PC-3 (cell line): ENCODE results near the gene FBXO10. TPM values are rescaled to one million over a fixed set of nuclear protein-coding genes. Genes with fewer than 3 reads are reported as not detected.

Experiments used
- ATAC-seq: fragments of 200-7000 bp; cut with Tn5 transposase; 2 replicates; pipeline ENCODE4 v1.9.1; 2020; ENCODE audit warnings: mild to moderate bottlenecking, moderate library complexity
- BruUV-seq: library from RNA; stranded (reverse); fragments of 400-500 nt; replicated peaks from 2 replicates; lab custom pipeline; 2021; lab: Mats Ljungman, UMichigan
- CTCF ChIA-PET: fragments of 300-600 bp; sonication (Branson Sonifier 250); formaldehyde crosslinking; loops from one replicate; lab custom pipeline; 2022; ENCODE audit warnings: antibody characterized with exemption; lab: Charles Lee
- POLR2A ChIA-PET: fragments of 300-600 bp; sonication (Branson Sonifier 250); formaldehyde crosslinking; loops from one replicate; lab custom pipeline; 2022; ENCODE audit warnings: antibody characterized with exemption; ENCODE audit not compliant: unreplicated experiment; lab: Charles Lee
- DNase-seq: peaks from one replicate; pipeline ENCODE4 v3.0.0-alpha.2; 2015
- H2AFZ ChIP-seq: fragments of 300-600 bp; sonication (generic); 2 replicates; pipeline ENCODE4 v1.6.0; 2016; ENCODE audit warnings: antibody characterized with exemption, low read length
- H3F3A ChIP-seq: fragments of 300-600 bp; sonication (generic); one replicate; pipeline ENCODE4 v1.6.0; 2017; ENCODE audit warnings: antibody characterized with exemption, low read length, control low read depth, mild to moderate bottlenecking; ENCODE audit not compliant: unreplicated experiment
- H3K27ac ChIP-seq: fragments of 300-600 bp; sonication (generic); 2 replicates; pipeline ENCODE4 v1.5.1; 2016; ENCODE audit warnings: mild to moderate bottlenecking, low read length
- H3K27me3 ChIP-seq: fragments of 300-600 bp; sonication (generic); 2 replicates; pipeline ENCODE4 v1.6.1; 2016; ENCODE audit warnings: low read length, mixed read lengths
- H3K36me3 ChIP-seq: fragments of 300-600 bp; sonication (generic); 2 replicates; pipeline ENCODE4 v1.6.1; 2016; ENCODE audit warnings: low read depth, mixed run types, low read length, mixed read lengths
- H3K4me1 ChIP-seq: fragments of 300-600 bp; sonication (generic); 2 replicates; pipeline ENCODE4 v1.5.1; 2016; ENCODE audit warnings: low read length; ENCODE audit not compliant: insufficient read depth
- H3K4me2 ChIP-seq: fragments of 300-600 bp; sonication (generic); 2 replicates; pipeline ENCODE4 v1.6.0; 2016; ENCODE audit warnings: low read length
- H3K4me3 ChIP-seq: fragments of 300-600 bp; sonication (generic); 2 replicates; pipeline ENCODE4 v1.5.1; 2016; ENCODE audit warnings: mild to moderate bottlenecking, low read length, mixed read lengths
- H3K79me2 ChIP-seq: fragments of 300-600 bp; sonication (generic); 2 replicates; pipeline ENCODE4 v1.6.1; 2017; ENCODE audit warnings: low read length, mixed read lengths
- H3K9ac ChIP-seq: fragments of 300-600 bp; sonication (generic); 2 replicates; pipeline ENCODE4 v1.6.0; 2016; ENCODE audit warnings: mild to moderate bottlenecking, low read length
- H3K9me2 ChIP-seq: fragments of 300-600 bp; sonication (generic); replicated peaks from 2 replicates; pipeline ENCODE4 v1.6.1; 2016; ENCODE audit warnings: mixed run types, low read length, mixed read lengths
- H3K9me3 ChIP-seq: fragments of 300-600 bp; sonication (generic); 2 replicates; pipeline ENCODE4 v1.6.1; 2016; ENCODE audit warnings: low read length, mixed read lengths
- H4K20me1 ChIP-seq: fragments of 300-600 bp; sonication (generic); 2 replicates; pipeline ENCODE4 v1.6.1; 2016; ENCODE audit warnings: low read length, mixed read lengths
- EZH2 ChIP-seq: fragments of 300-600 bp; sonication (generic); IDR thresholded peaks from one replicate; pipeline ENCODE4 v1.6.1; 2017; ENCODE audit warnings: antibody characterized with exemption, mild to moderate bottlenecking, low read length; ENCODE audit not compliant: unreplicated experiment
- EZH2phosphoT487 ChIP-seq: fragments of 300-600 bp; sonication (generic); IDR thresholded peaks from 2 replicates; pipeline ENCODE4 v1.6.1; 2018; ENCODE audit warnings: mild to moderate bottlenecking, antibody characterized with exemption, low read length, borderline replicate concordance
- intact Hi-C: fragments of 100-400 bp; cut with micrococcal nuclease; formaldehyde crosslinking; loops from 2 replicates; pipeline ENCODE4 v1.9.0; 2023
- total RNA-seq: library from RNA; depleted of rRNA; stranded (reverse); fragments of >200 nt; gene quantifications from 2 replicates; pipeline ENCODE4 v1.2.3, GENCODE V29; 2014
- TF ChIP-seq, protein P1 (sequence below): fragments of 300-600 bp; sonication (generic); conservative IDR thresholded peaks from 2 replicates; pipeline ENCODE4 v1.5.1; 2017; ENCODE audit warnings: antibody characterized with exemption, low read depth, mild to moderate bottlenecking, low read length

FBXO10 gene
- total RNA-seq, 1 experiment from 2014 or later: 2.6 TPM

DNA sequence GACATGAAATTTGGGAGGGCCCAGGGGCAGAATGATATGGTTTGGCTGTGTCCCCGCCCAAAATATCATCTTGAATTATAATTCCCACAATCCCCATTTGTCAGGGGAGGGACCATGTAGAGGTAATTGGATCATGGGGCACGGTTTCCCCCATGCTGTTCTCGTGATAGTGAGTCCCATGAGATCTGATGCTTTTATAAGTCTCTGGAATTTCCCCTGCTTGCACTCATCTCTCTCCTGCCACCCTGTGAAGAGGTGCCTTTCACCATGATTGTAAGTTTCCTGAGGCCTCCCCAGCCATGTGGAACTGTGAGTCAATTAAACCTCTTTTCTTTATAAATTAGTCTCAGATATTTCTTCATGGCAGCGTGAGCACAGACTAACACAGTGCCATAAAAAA, 11.3 kb downstream of the FBXO10 start:
- Histone ChIP-seq H3K27me3 (no peaks in the 10 kb centered on the region), H4K20me1 (no peaks in the 10 kb centered on the region), H3K9ac (no peak overlapping the region), H3K79me2 (no peaks in the 10 kb centered on the region), H3K9me2 (no peaks in the 10 kb centered on the region), H3K4me3 (no peak overlapping the region), H3K36me3 (no peaks in the 10 kb centered on the region), H3F3A (no peaks in the 10 kb centered on the region), H3K27ac (no peak overlapping the region), H3K4me2 (no peak overlapping the region), H3K9me3 (no peaks in the 10 kb centered on the region), H2AFZ (no peak overlapping the region), H3K4me1 (no peaks in the 10 kb centered on the region)
- ChIA-PET CTCF (no interaction called here), POLR2A (no interaction called here)
- intact Hi-C loops: no loop called here
- DNase-seq (no peak), ATAC-seq (no peak)
- no TSS peak for BruUV-seq
- no peak for TF ChIP-seq EZH2
- TF ChIP-seq, protein P1, sequence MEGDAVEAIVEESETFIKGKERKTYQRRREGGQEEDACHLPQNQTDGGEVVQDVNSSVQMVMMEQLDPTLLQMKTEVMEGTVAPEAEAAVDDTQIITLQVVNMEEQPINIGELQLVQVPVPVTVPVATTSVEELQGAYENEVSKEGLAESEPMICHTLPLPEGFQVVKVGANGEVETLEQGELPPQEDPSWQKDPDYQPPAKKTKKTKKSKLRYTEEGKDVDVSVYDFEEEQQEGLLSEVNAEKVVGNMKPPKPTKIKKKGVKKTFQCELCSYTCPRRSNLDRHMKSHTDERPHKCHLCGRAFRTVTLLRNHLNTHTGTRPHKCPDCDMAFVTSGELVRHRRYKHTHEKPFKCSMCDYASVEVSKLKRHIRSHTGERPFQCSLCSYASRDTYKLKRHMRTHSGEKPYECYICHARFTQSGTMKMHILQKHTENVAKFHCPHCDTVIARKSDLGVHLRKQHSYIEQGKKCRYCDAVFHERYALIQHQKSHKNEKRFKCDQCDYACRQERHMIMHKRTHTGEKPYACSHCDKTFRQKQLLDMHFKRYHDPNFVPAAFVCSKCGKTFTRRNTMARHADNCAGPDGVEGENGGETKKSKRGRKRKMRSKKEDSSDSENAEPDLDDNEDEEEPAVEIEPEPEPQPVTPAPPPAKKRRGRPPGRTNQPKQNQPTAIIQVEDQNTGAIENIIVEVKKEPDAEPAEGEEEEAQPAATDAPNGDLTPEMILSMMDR: no peak

DNA sequence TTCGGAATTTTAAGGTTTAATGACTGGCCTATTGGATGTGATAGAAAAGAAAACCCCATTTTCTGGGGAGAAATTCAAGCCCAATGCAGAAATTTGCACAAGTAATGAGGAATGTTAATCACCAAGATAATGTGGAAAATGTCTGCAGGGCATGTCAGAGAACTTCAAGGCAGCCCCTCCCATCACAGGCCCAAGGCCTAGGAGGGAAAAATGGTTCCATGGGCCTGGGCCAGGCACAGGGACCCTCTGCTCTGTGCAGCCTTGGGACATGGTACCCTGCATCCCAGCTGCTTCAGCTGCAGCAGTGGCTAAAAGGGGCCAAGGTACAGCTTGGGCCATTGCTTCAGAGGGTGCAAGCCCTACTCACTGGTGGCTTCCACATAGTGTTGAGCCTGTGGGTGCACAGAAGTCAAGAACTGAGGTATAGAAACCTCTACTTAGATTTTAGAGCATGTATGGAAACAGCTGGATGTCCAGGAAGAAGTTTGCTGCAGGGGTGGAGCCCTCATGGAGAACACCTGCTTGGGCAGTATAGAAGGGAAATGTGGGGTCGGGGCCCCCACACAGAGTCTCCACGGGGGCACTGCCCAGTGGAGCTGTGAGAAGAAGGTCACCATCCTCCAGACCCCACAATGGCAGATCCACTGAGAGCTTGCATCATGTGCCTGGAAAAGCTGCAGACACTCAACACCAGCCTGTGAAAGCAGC, 12.2 kb downstream of the FBXO10 start:
- Histone ChIP-seq H3K9ac (no peak overlapping the region), H3F3A (no peaks in the 10 kb centered on the region), H3K9me3 (no peaks in the 10 kb centered on the region), H3K4me1 (no peaks in the 10 kb centered on the region), H3K79me2 (no peaks in the 10 kb centered on the region), H3K4me2 (no peak overlapping the region), H3K9me2 (no peaks in the 10 kb centered on the region), H3K36me3 (no peaks in the 10 kb centered on the region), H3K27ac (no peak overlapping the region), H3K4me3 (no peak overlapping the region), H2AFZ (no peak overlapping the region), H3K27me3 (no peaks in the 10 kb centered on the region), H4K20me1 (no peaks in the 10 kb centered on the region)
- intact Hi-C loops: no loop called here
- ChIA-PET CTCF (no interaction called here), POLR2A (no interaction called here)
- ATAC-seq (no peak), DNase-seq (no peak)
- TF ChIP-seq EZH2 (no peak), EZH2phosphoT487 (no peak)
- TF ChIP-seq, protein P1: no peak
- no TSS peak for BruUV-seq

DNA sequence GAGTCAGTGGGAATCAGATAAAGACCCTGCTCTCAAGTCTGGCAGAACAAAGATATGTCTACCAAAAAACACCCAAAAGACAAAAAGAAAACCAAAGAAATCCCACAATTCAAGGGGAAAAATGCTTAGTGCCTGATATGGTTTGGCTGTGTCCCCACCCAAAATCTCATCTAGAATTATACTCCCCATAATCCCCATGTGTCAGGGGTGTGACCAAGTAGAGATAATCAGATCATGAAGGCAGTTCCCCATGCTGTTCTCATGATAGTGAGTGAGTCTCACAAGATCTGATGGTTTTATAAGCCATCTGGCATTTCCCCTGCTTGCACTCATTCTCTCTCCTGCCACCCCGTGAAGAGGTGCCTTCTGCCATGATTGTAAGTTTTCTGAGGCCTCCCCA, 13.4 kb downstream of the FBXO10 start:
- no peak overlapping the region for H2AFZ ChIP-seq
- H3K4me3 ChIP-seq: no peak overlapping the region
- no peaks in the 10 kb centered on the region for H4K20me1 ChIP-seq
- no peaks in the 10 kb centered on the region for H3K9me2 ChIP-seq
- POLR2A ChIA-PET: no interaction called here
- H3K4me2 ChIP-seq: no peak overlapping the region
- BruUV-seq: no TSS peak
- no peaks in the 10 kb centered on the region for H3K4me1 ChIP-seq
- H3K27me3 ChIP-seq: no peaks in the 10 kb centered on the region
- no peaks in the 10 kb centered on the region for H3F3A ChIP-seq
- no peak overlapping the region for H3K9ac ChIP-seq
- no peak for DNase-seq
- H3K27ac ChIP-seq: no peak overlapping the region
- intact Hi-C loops: no loop called here
- no peaks in the 10 kb centered on the region for H3K9me3 ChIP-seq
- TF ChIP-seq, protein P1: no peak
- TF ChIP-seq EZH2phosphoT487: no peak
- no peak for TF ChIP-seq EZH2
- no peak for ATAC-seq
- H3K79me2 ChIP-seq: no peaks in the 10 kb centered on the region
- no peaks in the 10 kb centered on the region for H3K36me3 ChIP-seq
- CTCF ChIA-PET: no interaction called here
